ENCODE measurements around the gene EXOSC9. TPM values are rescaled to one million over a fixed set of nuclear protein-coding genes. Genes with fewer than 3 reads are reported as not detected.

The EXOSC9 gene
- total RNA-seq, 4 donors from 2014 or later: 10.1 to 21.6 (median 13.9) TPM

DNA sequence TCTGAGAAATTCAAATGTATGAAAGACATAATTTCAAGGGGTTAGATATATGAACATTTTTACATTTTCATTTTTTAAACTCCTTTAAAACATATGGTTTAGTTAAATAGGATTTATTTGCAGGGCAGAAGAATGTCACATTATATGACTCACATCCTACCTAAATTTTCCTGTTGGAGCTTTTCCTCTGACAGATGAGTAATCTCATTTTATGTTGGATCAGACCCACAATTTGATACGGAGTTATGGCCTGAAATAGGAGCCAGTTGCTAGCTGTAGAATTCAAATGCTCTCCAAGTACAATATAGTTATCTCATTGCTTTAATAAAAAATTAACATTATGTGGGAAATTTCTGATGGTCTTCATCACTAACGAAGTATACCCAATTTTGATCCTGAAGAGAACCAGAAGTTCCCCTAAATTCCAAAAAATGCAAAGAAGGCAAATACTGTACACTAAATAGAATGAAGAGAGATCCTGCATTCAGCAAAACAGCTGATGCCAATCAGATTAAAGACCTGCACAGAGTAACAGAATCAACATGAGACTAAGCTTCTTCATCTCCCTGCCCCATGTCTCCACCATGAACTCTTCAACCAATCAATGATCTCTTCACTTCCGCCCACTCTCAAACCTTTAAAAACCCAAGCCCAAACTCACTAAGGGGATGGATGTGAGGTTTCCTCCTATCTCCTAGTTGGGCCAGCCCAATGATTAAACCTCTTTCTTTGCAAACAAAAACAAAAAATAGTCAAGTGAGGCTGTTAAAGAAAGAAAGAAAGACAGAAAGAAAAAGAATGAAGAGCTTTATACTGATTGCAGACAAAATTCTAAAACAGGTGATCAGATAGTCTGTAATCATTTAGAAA lies 10.9 kb upstream of the EXOSC9 start:
- 64% methylated on average over 3 of the region's 3 CpGs for WGBS
- TF ChIP-seq, protein P1, sequence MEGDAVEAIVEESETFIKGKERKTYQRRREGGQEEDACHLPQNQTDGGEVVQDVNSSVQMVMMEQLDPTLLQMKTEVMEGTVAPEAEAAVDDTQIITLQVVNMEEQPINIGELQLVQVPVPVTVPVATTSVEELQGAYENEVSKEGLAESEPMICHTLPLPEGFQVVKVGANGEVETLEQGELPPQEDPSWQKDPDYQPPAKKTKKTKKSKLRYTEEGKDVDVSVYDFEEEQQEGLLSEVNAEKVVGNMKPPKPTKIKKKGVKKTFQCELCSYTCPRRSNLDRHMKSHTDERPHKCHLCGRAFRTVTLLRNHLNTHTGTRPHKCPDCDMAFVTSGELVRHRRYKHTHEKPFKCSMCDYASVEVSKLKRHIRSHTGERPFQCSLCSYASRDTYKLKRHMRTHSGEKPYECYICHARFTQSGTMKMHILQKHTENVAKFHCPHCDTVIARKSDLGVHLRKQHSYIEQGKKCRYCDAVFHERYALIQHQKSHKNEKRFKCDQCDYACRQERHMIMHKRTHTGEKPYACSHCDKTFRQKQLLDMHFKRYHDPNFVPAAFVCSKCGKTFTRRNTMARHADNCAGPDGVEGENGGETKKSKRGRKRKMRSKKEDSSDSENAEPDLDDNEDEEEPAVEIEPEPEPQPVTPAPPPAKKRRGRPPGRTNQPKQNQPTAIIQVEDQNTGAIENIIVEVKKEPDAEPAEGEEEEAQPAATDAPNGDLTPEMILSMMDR (IDR thresholded peaks at IDR 0.05): no peak
- TF ChIP-seq POLR2A (IDR thresholded peaks at IDR 0.05; ENCODE audit: low read depth) (no peak), EP300 (IDR thresholded peaks at IDR 0.05) (no peak), POLR2AphosphoS5 (IDR thresholded peaks at IDR 0.05) (no peak)
- no peak for DNase-seq (ENCODE audit: extremely low spot score)
- Histone ChIP-seq H3K27ac (replicated peaks in 1 of 4) (no peak overlapping the region), H3K9me3 (no peaks in the 10 kb centered on the region), H3K36me3 (no peaks in the 10 kb centered on the region), H3K27me3 (peaks cover 0 to 21% (median 0%) of the 10 kb centered on the region in 4 donors), H3K4me3 (no peak overlapping the region), H3K4me1 (no peaks in the 10 kb centered on the region)
- intact Hi-C loops (cut with DNase I): loop anchor here (10.0 kb wide), 1 partner anchor 365 kb away; the partner anchor contains the start of gene BLTP1

DNA sequence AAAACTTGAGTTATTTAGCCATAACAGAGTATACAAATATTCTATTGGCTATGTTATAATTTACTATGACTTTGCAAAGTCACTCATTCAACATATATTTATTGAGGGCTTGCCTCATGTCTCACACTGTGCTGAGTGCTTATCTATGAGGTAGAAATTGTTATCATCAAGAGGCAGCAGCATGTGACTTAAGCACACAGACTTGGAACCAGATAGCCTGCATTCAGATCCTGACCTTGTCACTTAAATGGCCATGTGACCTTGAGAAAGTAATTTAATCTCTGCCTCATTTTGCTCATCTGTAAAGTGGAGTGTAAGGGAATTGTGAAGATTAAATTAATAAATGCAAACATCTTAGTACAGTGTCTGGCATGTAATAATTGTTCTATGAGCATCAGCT lies 10.1 kb upstream of the EXOSC9 start:
- Histone ChIP-seq H3K27me3 (peaks cover 0 to 21% (median 0%) of the 10 kb centered on the region in 4 donors), H3K4me1 (no peaks in the 10 kb centered on the region), H3K4me3 (no peak overlapping the region), H3K9me3 (no peaks in the 10 kb centered on the region), H3K27ac (replicated peaks in 1 of 4) (no peak overlapping the region), H3K36me3 (no peaks in the 10 kb centered on the region)
- intact Hi-C loops (cut with DNase I): loop anchor here (10.0 kb wide), 1 partner anchor 364 kb away; the partner anchor contains the start of gene BLTP1
- TF ChIP-seq, protein P1 (IDR thresholded peaks at IDR 0.05): no peak
- TF ChIP-seq EP300 (IDR thresholded peaks at IDR 0.05) (no peak), POLR2AphosphoS5 (IDR thresholded peaks at IDR 0.05) (no peak), POLR2A (IDR thresholded peaks at IDR 0.05; ENCODE audit: low read depth) (no peak)
- DNase-seq (ENCODE audit: extremely low spot score): no peak

DNA sequence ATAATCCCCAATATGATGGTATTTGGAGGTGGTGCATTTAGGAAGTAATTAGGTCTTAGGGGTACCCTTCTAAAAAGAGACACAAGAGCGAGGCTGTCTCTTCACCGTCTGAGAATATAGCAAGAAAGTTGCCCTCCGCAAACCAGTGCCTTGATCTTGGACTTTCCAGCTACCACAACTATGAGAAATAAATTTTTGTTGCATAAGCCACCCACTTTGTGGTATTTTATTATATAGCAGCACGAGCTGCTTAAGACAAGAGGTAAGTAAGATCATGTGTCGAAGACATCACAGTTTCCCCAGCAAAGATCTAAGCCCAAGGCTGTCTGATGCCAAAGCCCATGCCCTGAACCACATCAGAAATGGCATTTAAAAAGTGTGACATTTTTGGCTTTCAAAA lies 9.6 kb upstream of the EXOSC9 start:
- Histone ChIP-seq H3K9me3 (no peaks in the 10 kb centered on the region), H3K27ac (replicated peaks in 1 of 4) (no peak overlapping the region), H3K27me3 (peaks cover 0 to 21% (median 0%) of the 10 kb centered on the region in 4 donors), H3K36me3 (no peaks in the 10 kb centered on the region), H3K4me3 (no peak overlapping the region), H3K4me1 (no peaks in the 10 kb centered on the region)
- DNase-seq (ENCODE audit: extremely low spot score): no peak
- TF ChIP-seq POLR2A (IDR thresholded peaks at IDR 0.05; ENCODE audit: low read depth) (no peak), POLR2AphosphoS5 (IDR thresholded peaks at IDR 0.05) (no peak), EP300 (IDR thresholded peaks at IDR 0.05) (no peak)
- TF ChIP-seq, protein P1 (IDR thresholded peaks at IDR 0.05): no peak
- intact Hi-C loops (cut with DNase I): loop anchor here (10.0 kb wide), 1 partner anchor 363 kb away; the partner anchor contains the start of gene BLTP1
- WGBS: 92% methylated on average over 5 of the region's 5 CpGs

DNA sequence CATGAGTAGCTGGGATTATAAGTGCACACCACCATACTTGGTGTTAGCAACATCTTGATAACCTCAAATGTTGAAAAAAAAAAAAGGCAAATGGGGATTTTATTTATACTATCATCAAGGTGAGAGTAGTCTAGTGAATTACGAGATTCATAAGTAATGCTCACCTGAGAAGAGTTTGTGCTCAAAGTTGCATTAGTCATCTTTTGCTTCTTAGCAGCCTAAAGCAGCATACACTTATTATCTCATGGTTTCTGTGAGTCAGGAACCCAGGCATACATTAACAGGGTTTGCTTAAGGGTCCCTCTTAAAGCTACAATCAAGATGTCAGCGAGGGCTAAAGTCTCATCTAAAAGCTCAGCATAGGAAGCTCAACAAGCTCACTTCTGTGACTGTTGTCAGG lies 8.2 kb upstream of the EXOSC9 start:
- DNase-seq (ENCODE audit: extremely low spot score): no peak
- no peak for TF ChIP-seq POLR2AphosphoS5 (IDR thresholded peaks at IDR 0.05)
- TF ChIP-seq POLR2A (IDR thresholded peaks at IDR 0.05; ENCODE audit: low read depth): no peak
- TF ChIP-seq EP300 (IDR thresholded peaks at IDR 0.05): no peak
- TF ChIP-seq, protein P1 (IDR thresholded peaks at IDR 0.05): no peak
- Histone ChIP-seq H3K9me3 (no peaks in the 10 kb centered on the region), H3K27me3 (peaks cover 0 to 20% (median 0%) of the 10 kb centered on the region in 4 donors), H3K36me3 (no peaks in the 10 kb centered on the region), H3K4me1 (no peaks in the 10 kb centered on the region), H3K27ac (replicated peaks in 1 of 4) (no peak overlapping the region), H3K4me3 (no peak overlapping the region)
- intact Hi-C loops (cut with DNase I): loop anchor here (10.0 kb wide), 1 partner anchor 362 kb away; the partner anchor contains the start of gene BLTP1
- WGBS: 91% methylated on average over 2 of the region's 2 CpGs

All from esophagus muscularis mucosa (tissue), 4 donors.